ENCODE data around the gene SEMA3A. TPM values are rescaled to one million over a fixed set of nuclear protein-coding genes. Genes with fewer than 3 reads are reported as not detected.

Gene SEMA3A
- total RNA-seq, 2 donors from 2014 or later = not detected

- no peak overlapping the region for H3K4me3 Mint-ChIP-seq
These were observed 4.4 kb downstream of the SEMA3A start for GRCh38 chr7:84190016-84190705.

GRCh38 chr7:84188786-84189405, 5.7 kb downstream of the SEMA3A start:
- ATAC-seq = no peak
- Mint-ChIP-seq H3K4me1 (no peaks in the 10 kb centered on the region), H3K4me3 (no peak overlapping the region), H3K27ac (no peak overlapping the region), H3K27me3 (no peaks in the 10 kb centered on the region), H3K36me3 (ENCODE audit: low read depth) (no peaks in the 10 kb centered on the region)
- DNase-seq = no peak
- H3K9me3 ChIP-seq (ENCODE audit: control insufficient read depth, low read length, poor library complexity, severe bottlenecking) = no peaks in the 10 kb centered on the region

More at GRCh38 chr7:84190016-84190705, 4.4 kb downstream of the SEMA3A start:
- Mint-ChIP-seq H3K4me1 (peaks cover 2% of the 10 kb centered on the region), H3K36me3 (ENCODE audit: low read depth) (no peaks in the 10 kb centered on the region), H3K27ac (no peak overlapping the region), H3K27me3 (no peaks in the 10 kb centered on the region)
- DNase-seq = no peak
- ATAC-seq = no peak
- no peaks in the 10 kb centered on the region for H3K9me3 ChIP-seq (ENCODE audit: control insufficient read depth, low read length, poor library complexity, severe bottlenecking)

DNA sequence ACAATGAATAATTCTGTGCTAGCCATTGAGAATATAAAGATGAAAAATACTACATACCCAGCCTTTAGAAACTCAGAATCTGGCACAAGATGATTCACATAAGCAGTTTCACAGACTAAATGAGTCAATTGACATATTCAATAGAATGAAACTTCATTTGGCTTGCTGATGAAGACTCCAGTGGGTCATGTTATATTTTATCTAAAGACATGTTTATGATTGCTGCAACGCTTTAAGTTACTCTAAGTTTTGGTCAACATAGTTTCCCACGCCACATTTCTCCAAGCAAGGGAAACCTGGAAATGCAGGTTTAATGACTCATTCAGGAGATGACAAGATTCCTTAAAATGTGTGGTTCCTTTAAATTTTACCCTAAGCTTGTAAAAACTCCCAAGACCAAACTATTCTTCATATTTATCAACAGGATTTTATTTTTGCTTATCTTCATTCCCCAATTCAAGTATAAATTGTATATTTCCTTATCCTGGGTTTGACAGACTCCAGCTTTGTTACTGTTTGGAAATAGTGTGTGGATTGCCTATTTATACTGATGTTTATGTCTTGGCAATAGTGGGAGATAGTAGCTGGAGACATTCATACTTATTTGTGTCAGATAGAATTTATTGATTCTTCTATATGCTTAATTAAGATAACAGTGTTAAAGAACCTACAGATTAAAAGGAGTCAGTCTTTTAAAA, 6.6 kb downstream of the SEMA3A start:
- no peaks in the 10 kb centered on the region for H3K27me3 Mint-ChIP-seq
- no peak overlapping the region for H3K27ac Mint-ChIP-seq
- H3K9me3 ChIP-seq (ENCODE audit: control insufficient read depth, low read length, poor library complexity, severe bottlenecking) = no peaks in the 10 kb centered on the region
- no peak overlapping the region for H3K4me3 Mint-ChIP-seq
- ATAC-seq (no peak), DNase-seq (no peak)
- no peaks in the 10 kb centered on the region for H3K36me3 Mint-ChIP-seq (ENCODE audit: low read depth)
- no peaks in the 10 kb centered on the region for H3K4me1 Mint-ChIP-seq

DNA sequence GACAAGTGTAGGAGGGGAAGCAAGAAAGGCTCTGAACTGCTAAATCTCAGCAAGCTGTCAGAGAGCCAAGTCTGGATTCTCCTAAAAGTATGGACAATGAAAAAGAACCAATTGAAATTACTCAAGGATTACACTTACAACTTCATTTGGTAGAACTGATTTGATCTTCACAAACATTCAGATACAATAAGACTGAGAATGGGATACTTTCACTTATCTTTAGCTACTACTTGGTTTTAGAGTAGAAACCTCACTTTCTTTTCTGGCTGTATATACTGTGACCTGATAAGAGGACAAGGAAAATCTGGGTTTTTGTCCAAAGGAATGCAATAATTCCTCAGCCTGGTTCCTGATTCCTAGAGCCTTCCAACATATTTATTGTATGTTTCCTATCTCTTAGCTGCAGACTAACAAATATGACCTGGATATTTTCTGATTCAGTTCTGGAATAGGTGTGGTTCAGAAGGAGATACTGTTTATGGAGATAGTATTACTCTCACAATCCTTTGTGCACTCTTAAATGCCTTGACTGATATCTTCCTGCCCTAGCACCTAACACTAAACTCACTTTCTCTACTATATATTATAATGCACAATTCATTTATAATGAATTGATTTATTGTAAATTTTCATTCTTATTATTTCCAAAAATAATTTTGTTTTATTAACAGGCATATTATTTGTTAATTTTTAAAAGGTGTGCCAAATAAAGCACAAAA, 7.3 kb downstream of the SEMA3A start:
- DNase-seq = no peak
- Mint-ChIP-seq H3K27ac (no peak overlapping the region), H3K4me1 (no peaks in the 10 kb centered on the region), H3K4me3 (no peak overlapping the region), H3K27me3 (no peaks in the 10 kb centered on the region), H3K36me3 (ENCODE audit: low read depth) (no peaks in the 10 kb centered on the region)
- H3K9me3 ChIP-seq (ENCODE audit: control insufficient read depth, low read length, poor library complexity, severe bottlenecking) = no peaks in the 10 kb centered on the region
- no peak for ATAC-seq

DNA sequence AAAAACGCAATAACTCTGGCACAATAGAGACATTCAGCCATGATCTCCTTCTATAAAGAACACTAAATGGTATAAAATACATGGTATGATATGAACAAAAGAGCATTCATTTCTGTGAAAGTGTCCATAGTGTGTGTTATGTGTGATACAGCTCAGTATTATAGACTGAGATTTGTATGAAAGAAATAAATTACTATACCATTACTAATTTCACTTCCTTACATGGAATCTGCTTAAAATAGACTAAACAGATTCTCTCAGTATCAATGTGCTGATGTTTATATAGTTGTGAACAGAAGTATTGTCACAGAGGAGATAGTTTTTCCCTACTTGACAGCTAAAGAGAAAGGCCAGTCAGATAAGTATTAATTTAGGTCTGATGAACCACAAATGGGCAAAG, 10.8 kb downstream of the SEMA3A start:
- no peaks in the 10 kb centered on the region for H3K4me1 Mint-ChIP-seq
- no peaks in the 10 kb centered on the region for H3K27me3 Mint-ChIP-seq
- DNase-seq = no peak
- H3K27ac Mint-ChIP-seq = no peak overlapping the region
- no peak for ATAC-seq
- no peaks in the 10 kb centered on the region for H3K9me3 ChIP-seq (ENCODE audit: control insufficient read depth, low read length, poor library complexity, severe bottlenecking)
- H3K36me3 Mint-ChIP-seq (ENCODE audit: low read depth) = no peaks in the 10 kb centered on the region
- no peak overlapping the region for H3K4me3 Mint-ChIP-seq

GRCh38 chr7:84182301-84182700, 12.3 kb downstream of the SEMA3A start:
- no peaks in the 10 kb centered on the region for H3K9me3 ChIP-seq (ENCODE audit: control insufficient read depth, low read length, poor library complexity, severe bottlenecking)
- ATAC-seq = no peak
- no peaks in the 10 kb centered on the region for H3K36me3 Mint-ChIP-seq (ENCODE audit: low read depth)
- no peak overlapping the region for H3K4me3 Mint-ChIP-seq
- no peak for DNase-seq
- H3K4me1 Mint-ChIP-seq = no peaks in the 10 kb centered on the region
- H3K27ac Mint-ChIP-seq = no peak overlapping the region
- no peaks in the 10 kb centered on the region for H3K27me3 Mint-ChIP-seq

DNA sequence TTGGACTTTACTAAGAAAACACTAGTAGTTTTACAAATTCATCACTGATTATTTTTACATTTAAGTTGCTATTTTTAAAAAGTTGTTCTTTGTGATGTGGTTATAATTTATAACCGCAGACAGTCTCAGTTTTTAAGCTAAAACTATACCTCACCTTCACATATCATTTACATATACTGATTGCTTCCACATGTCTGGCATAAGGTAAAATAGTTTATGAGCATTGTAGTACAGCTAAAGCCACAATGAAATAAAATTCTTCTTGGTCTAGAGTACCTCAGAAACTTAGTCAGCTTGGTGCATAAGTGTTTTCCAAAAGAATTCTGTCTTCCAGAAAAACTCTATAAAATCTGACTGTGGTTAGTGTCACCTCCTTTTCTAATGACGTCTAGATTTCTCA, 13.0 kb downstream of the SEMA3A start:
- no peaks in the 10 kb centered on the region for H3K27me3 Mint-ChIP-seq
- no peaks in the 10 kb centered on the region for H3K36me3 Mint-ChIP-seq (ENCODE audit: low read depth)
- ATAC-seq = no peak
- H3K4me3 Mint-ChIP-seq = no peak overlapping the region
- H3K9me3 ChIP-seq (ENCODE audit: control insufficient read depth, low read length, poor library complexity, severe bottlenecking) = no peaks in the 10 kb centered on the region
- no peak overlapping the region for H3K27ac Mint-ChIP-seq
- no peaks in the 10 kb centered on the region for H3K4me1 Mint-ChIP-seq
- no peak for DNase-seq

- no peaks in the 10 kb centered on the region for H3K36me3 Mint-ChIP-seq (ENCODE audit: low read depth)
These were observed 16.7 kb downstream of the SEMA3A start for GRCh38 chr7:84177758-84178412.

DNA sequence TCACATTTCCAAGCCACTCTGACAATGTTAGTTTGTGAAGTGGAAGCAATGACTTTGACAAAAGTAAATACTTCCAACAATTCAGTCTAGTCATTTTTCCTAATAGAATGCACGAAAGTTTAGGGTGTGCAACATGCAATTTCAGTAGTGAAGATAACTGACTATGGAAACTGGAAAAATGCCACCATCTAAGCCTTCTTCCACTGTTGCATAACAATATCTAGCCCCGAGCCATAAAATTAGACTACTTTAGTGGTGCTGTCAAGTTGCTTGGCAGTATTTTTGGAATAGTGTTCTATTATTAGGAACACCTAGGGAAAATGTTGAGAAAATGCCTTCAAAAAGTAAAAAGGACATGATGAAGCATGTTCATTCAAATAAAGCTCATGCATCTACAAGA, 17.9 kb downstream of the SEMA3A start:
- no peak for DNase-seq
- no peak for ATAC-seq
- Mint-ChIP-seq H3K4me3 (no peak overlapping the region), H3K27me3 (no peaks in the 10 kb centered on the region), H3K4me1 (no peaks in the 10 kb centered on the region), H3K36me3 (ENCODE audit: low read depth) (no peaks in the 10 kb centered on the region), H3K27ac (no peak overlapping the region)
- H3K9me3 ChIP-seq (ENCODE audit: control insufficient read depth, low read length, poor library complexity, severe bottlenecking) = no peaks in the 10 kb centered on the region

More at GRCh38 chr7:84177758-84178412, 16.7 kb downstream of the SEMA3A start:
- Mint-ChIP-seq H3K4me1 (no peaks in the 10 kb centered on the region), H3K27me3 (no peaks in the 10 kb centered on the region), H3K4me3 (no peak overlapping the region), H3K27ac (no peak overlapping the region)
- H3K9me3 ChIP-seq (ENCODE audit: control insufficient read depth, low read length, poor library complexity, severe bottlenecking) = no peaks in the 10 kb centered on the region
- ATAC-seq (no peak), DNase-seq (no peak)

DNA sequence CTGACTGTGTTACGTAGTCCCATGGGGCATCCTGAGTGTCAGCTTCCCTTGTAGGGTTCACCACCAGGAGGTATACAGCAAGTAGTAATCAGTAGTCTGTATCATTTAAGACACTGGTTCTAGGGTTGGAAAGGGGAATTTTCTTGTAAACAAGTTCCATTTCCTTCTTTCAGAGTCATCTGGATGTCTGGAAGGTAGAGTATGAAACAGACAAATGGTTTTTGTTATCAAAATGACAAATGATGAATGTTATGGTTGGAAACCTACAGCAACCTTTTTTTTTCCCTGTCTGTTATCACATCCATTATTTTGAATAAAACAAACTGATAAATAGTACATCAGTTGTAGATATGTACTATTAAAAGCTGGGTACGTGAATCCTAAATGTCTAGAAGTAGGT, 19.1 kb downstream of the SEMA3A start:
- Mint-ChIP-seq H3K27ac (no peak overlapping the region), H3K36me3 (ENCODE audit: low read depth) (no peaks in the 10 kb centered on the region), H3K27me3 (no peaks in the 10 kb centered on the region), H3K4me3 (no peak overlapping the region), H3K4me1 (no peaks in the 10 kb centered on the region)
- H3K9me3 ChIP-seq (ENCODE audit: control insufficient read depth, low read length, poor library complexity, severe bottlenecking) = no peaks in the 10 kb centered on the region
- ATAC-seq (no peak), DNase-seq (no peak)

- H3K4me3 Mint-ChIP-seq = no peak overlapping the region
- H3K9me3 ChIP-seq (ENCODE audit: control insufficient read depth, low read length, poor library complexity, severe bottlenecking) = no peaks in the 10 kb centered on the region
- no peaks in the 10 kb centered on the region for H3K27me3 Mint-ChIP-seq
- H3K4me1 Mint-ChIP-seq = no peaks in the 10 kb centered on the region
- DNase-seq (no peak), ATAC-seq (no peak)
- no peak overlapping the region for H3K27ac Mint-ChIP-seq
- no peaks in the 10 kb centered on the region for H3K36me3 Mint-ChIP-seq (ENCODE audit: low read depth)
These were observed 23.9 kb downstream of the SEMA3A start for GRCh38 chr7:84170646-84171045.

DNA sequence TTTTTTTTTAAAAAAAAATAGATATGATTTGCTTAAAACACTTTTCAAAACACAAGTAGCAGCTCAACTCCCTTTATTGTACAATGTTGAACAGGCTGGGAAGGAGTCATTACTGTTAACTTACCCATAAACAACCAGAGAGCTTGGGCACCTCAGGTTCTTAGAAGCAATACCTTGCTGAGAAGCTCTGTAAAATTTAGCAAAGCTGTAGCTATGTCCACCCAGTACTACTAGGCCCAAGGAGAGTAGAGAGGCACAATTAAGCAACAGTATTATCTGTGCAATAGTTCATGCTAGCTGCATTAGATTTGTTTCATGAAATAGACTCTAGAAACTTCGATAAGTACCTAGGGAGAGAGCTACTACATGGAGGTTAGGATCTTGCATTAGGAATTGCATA, 32.0 kb downstream of the SEMA3A start:
- H3K36me3 Mint-ChIP-seq (ENCODE audit: low read depth) = no peaks in the 10 kb centered on the region
- H3K4me1 Mint-ChIP-seq = no peaks in the 10 kb centered on the region
- no peaks in the 10 kb centered on the region for H3K27me3 Mint-ChIP-seq
- no peaks in the 10 kb centered on the region for H3K9me3 ChIP-seq (ENCODE audit: control insufficient read depth, low read length, poor library complexity, severe bottlenecking)
- no peak for DNase-seq
- no peak for ATAC-seq
- H3K4me3 Mint-ChIP-seq = no peak overlapping the region
- H3K27ac Mint-ChIP-seq = no peak overlapping the region

GRCh38 chr7:84162125-84162524, 32.5 kb downstream of the SEMA3A start:
- ATAC-seq = no peak
- H3K27me3 Mint-ChIP-seq = no peaks in the 10 kb centered on the region
- H3K4me1 Mint-ChIP-seq = no peaks in the 10 kb centered on the region
- no peak overlapping the region for H3K4me3 Mint-ChIP-seq
- H3K9me3 ChIP-seq (ENCODE audit: control insufficient read depth, low read length, poor library complexity, severe bottlenecking) = no peaks in the 10 kb centered on the region
- no peak overlapping the region for H3K27ac Mint-ChIP-seq
- H3K36me3 Mint-ChIP-seq (ENCODE audit: low read depth) = no peaks in the 10 kb centered on the region
- DNase-seq = no peak

Measured in T-helper 17 cell (primary cell).